Aorta (tissue), 5 donors: Measurements from ENCODE around the gene UPK1B. TPM values are rescaled to one million over a fixed set of nuclear protein-coding genes. Genes with fewer than 3 reads are reported as not detected.

Source experiments
- ATAC-seq: fragments of 200-7000 bp; cut with Tn5 transposase; one replicate; pipeline ENCODE4 v1.9.1; 2022; ENCODE audit warnings: moderate library complexity; ENCODE audit not compliant: low FRiP score
- DNase-seq, 2 donors: peaks; one replicate each; pipeline ENCODE4 v3.0.0-alpha.2; 2020
- H3K27ac ChIP-seq, 2 donors: one replicate each; pipeline ENCODE4 v1.5.1; 2013; ENCODE audit warnings: low read length in 2 of 2, mild to moderate bottlenecking in 2 of 2, moderate library complexity in 2 of 2, control low read depth in 1 of 2, inconsistent platforms in 1 of 2, low read depth in 1 of 2
- H3K27me3 ChIP-seq, 2 donors: one replicate each; pipeline ENCODE4 v1.6.1; 2013; ENCODE audit warnings: control low read depth in 1 of 2, low read length in 1 of 2, mild to moderate bottlenecking in 1 of 2, moderate library complexity in 1 of 2; ENCODE audit not compliant: insufficient read depth in 2 of 2, control insufficient read depth in 1 of 2
- H3K36me3 ChIP-seq, 2 donors: one replicate each; pipeline ENCODE4 v1.6.1; 2013; ENCODE audit warnings: control low read depth in 1 of 2, low read length in 1 of 2, mild to moderate bottlenecking in 1 of 2; ENCODE audit not compliant: insufficient read depth in 2 of 2, control insufficient read depth in 1 of 2
- H3K4me1 ChIP-seq, 2 donors: one replicate each; pipeline ENCODE4 v1.6.1; 2013; ENCODE audit warnings: low read length in 2 of 2, control low read depth in 1 of 2, mild to moderate bottlenecking in 1 of 2, moderate library complexity in 1 of 2; ENCODE audit not compliant: insufficient read depth in 2 of 2, control insufficient read depth in 1 of 2
- H3K4me3 ChIP-seq, 2 donors: one replicate each; pipeline ENCODE4 v1.5.1; 2013; ENCODE audit warnings: low read length in 2 of 2, control low read depth in 1 of 2, mild to moderate bottlenecking in 1 of 2
- H3K9me3 ChIP-seq: one replicate; pipeline ENCODE4 v1.6.1; 2013; ENCODE audit warnings: mild to moderate bottlenecking, low read length; ENCODE audit not compliant: control insufficient read depth
- WGBS, 2 donors: extraction: QIAGEN DNeasy Blood & Tissue Kit; methylation state at CpG; one replicate each; pipeline ENCODE4 v1.1.7; 2013; 5-methylcytosine and 5-hydroxymethylcytosine counted together
- intact Hi-C, 2 donors: fragments of 100-400 bp; cut with DNase I; formaldehyde crosslinking; loops; one replicate each; pipeline versions ENCODE4 v1.14.2 to v1.15.0; 2022
- polyA plus RNA-seq, 2 donors: library from polyadenylated mRNA; stranded (reverse); fragments of 200-250 nt; gene quantifications; one replicate each; pipeline ENCODE4 v1.2.3, GENCODE V29; 2013
- total RNA-seq, 2 donors: library from RNA; stranded (reverse); fragmentation: NEBNext Ultra II Directional; extraction: Animal tissue kit (Norgen Biotek cat#: 25700); gene quantifications; one replicate each; pipeline ENCODE4 v1.2.1, GENCODE V29; 2021
- donor health status: healthy with polysubstance abuse.
- donor health status: Bipolar disorder and iron deficiency.
- donor health status: DM: no; HTN: no; CAD: no.
- donor health status: DM: no; HTN: no; CAD: no.
- donor health status: DM: yes; HTN: yes; CAD: no.

The UPK1B gene
- total and polyA plus RNA-seq, 4 donors = 0.23 to 0.50 TPM; not detected in 2

DNA sequence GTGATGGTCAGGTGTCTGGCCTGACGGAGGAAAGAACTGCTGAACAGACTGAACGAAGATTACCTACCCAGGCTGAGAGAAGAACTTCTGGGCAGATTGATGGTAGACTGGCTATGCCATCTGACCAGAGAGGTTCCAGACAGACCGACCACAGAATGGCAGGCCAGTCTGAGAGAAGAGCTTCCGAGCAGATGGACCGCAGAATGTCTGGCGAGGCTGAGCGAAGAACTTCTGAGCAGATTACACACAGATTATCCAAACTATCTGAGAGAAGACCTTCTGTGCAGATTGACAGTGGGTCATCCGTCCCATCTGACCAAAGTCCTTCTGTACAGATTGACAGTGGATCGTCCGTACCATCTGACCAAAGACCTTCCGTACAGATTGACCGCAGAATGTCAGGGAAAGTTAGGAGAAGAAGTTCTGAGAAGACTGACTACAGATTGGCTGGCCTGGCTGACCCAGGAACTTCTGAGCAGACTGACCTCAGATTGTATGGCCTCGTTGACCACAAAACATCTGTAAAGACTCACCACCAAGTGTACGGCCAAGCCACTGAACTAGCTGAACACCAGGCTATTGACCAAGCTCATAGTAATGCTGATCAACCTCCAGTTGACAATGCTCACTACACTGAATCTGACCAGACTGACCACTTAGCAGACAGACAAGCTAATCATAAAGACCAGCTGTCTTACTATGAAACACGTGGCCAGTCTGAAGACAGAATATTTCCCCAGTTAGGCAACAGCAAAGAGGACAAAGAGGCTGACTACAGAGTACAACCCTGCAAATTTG lies 26.6 kb upstream of the UPK1B start:
- H3K36me3 ChIP-seq = no peaks in the 10 kb centered on the region
- no peak overlapping the region for H3K4me3 ChIP-seq
- intact Hi-C loops = no loop called here
- H3K4me1 ChIP-seq = no peaks in the 10 kb centered on the region
- DNase-seq (no peak), ATAC-seq (peak; percentile 26)
- no peaks in the 10 kb centered on the region for H3K9me3 ChIP-seq
- 89 to 90% methylated on average over 15 of the region's 15 CpGs for WGBS, 2 donors
- no peak overlapping the region for H3K27ac ChIP-seq
- no peaks in the 10 kb centered on the region for H3K27me3 ChIP-seq

DNA sequence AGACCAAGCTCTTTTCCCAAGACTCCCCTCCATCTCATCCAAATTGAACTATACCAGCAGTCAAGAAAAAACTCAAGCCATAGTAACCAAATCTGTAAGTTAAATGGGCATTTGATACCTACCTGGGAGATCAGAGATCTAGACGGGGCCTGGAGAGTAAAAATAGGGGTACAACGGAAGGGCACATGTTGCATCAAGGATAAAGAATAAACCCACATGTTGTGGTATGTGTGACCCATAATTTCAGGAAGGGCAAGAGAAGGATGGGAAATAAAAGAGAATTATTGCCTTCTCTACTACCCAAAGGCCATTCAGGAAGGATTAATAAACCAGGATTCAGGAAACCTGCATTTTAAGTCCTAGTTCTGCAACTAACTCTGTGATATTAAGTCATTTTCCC lies 25.9 kb upstream of the UPK1B start:
- H3K36me3 ChIP-seq = no peaks in the 10 kb centered on the region
- intact Hi-C loops = no loop called here
- H3K4me3 ChIP-seq = no peak overlapping the region
- H3K9me3 ChIP-seq = no peaks in the 10 kb centered on the region
- DNase-seq = no peak
- WGBS, 2 donors = 45 to 50% methylated on average over 2 of the region's 2 CpGs
- H3K4me1 ChIP-seq = no peaks in the 10 kb centered on the region
- no peaks in the 10 kb centered on the region for H3K27me3 ChIP-seq
- no peak overlapping the region for H3K27ac ChIP-seq
- ATAC-seq = no peak

DNA sequence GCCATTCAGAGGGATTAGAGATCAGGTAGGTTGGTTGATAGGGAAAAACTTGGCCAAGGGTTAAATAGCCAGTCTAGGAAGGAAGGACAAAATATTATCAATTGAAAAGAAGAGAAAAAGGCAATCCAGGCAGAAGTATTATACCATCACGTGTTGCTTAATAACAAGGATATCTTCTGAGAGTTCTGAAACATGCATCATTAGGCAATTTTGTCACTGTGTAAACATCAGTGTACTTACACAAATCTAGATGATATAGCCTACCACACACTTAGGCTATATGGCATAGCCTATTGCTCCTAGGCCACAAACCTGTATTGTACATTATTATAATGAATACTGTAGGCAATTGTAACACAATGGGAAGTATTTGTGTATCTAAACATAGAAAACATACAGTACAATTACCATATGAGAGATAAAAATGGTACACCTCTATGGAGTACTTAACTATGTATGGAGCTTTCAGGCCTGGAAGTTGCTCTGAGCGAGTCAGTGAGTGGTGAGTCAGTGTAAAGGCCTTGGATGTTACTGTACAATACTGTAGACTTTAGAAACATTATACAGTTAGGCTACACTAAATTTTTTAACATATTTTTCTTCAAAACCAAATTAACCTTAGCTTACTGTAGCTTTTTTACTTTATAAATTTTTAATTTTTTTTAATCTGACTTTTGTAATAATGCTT lies 24.8 kb upstream of the UPK1B start:
- intact Hi-C loops = no loop called here
- Histone ChIP-seq H3K4me1 (no peaks in the 10 kb centered on the region), H3K27ac (no peak overlapping the region), H3K4me3 (no peak overlapping the region), H3K27me3 (no peaks in the 10 kb centered on the region), H3K9me3 (no peaks in the 10 kb centered on the region), H3K36me3 (no peaks in the 10 kb centered on the region)
- DNase-seq (no peak), ATAC-seq (no peak)
- 96 to 98% methylated on average over 2 of the region's 2 CpGs for WGBS, 2 donors

GRCh38 chr3:119149484-119149883 lies 23.9 kb upstream of the UPK1B start:
- H3K27ac ChIP-seq = no peak overlapping the region
- H3K27me3 ChIP-seq = no peaks in the 10 kb centered on the region
- intact Hi-C loops = no loop called here
- ATAC-seq (no peak), DNase-seq (no peak)
- 49 to 59% methylated on average over 4 of the region's 4 CpGs for WGBS, 2 donors
- H3K4me3 ChIP-seq = no peak overlapping the region
- H3K36me3 ChIP-seq = no peaks in the 10 kb centered on the region
- H3K4me1 ChIP-seq = no peaks in the 10 kb centered on the region
- no peaks in the 10 kb centered on the region for H3K9me3 ChIP-seq

DNA sequence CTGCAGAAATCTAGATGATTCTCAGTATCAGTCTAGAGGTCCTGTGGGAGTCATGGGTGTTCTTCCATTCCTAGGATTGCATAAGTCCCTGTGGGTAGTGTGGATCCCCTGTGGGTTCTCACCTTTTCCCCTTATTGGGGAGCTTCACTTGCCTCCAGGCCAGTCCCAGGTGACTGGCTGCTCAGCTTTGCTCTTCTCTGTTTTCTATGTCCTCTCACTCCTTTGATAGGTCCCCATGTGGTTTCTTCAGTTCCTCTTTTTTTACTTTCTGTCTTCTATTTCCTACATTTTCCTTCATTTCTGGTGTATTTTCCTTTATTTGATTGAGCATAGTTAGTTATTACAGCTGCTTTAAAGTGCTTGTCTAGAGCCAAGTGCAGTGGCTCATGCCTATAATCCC lies 16.5 kb upstream of the UPK1B start:
- no peaks in the 10 kb centered on the region for H3K27me3 ChIP-seq
- H3K4me3 ChIP-seq = no peak overlapping the region
- H3K36me3 ChIP-seq = no peaks in the 10 kb centered on the region
- ATAC-seq = no peak
- peaks cover 6% of the 10 kb centered on the region for H3K9me3 ChIP-seq
- intact Hi-C loops = no loop called here
- H3K27ac ChIP-seq = no peak overlapping the region
- H3K4me1 ChIP-seq = no peaks in the 10 kb centered on the region
- DNase-seq = no peak

DNA sequence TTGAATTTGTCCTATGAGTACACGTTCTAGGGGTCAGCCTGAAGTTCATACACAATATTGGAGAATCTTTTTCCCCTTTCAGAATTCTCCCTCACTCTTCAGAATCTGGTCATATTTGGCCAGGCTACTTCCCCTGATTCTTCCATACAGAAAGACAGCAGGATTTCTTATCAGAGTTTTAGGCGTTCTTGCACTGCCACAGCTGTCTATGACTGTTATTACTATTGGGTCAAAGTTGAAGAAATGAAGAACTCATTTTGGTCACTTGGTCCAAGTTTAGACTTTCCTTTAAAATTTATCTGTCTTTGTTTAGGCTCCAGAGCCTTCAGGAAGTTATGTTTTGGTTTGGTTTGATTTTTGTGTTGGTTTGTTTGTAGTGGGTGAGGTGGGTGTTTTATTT lies 15.4 kb upstream of the UPK1B start:
- no peak overlapping the region for H3K4me3 ChIP-seq
- no peaks in the 10 kb centered on the region for H3K36me3 ChIP-seq
- ATAC-seq (no peak), DNase-seq (no peak)
- WGBS, 2 donors = 67 to 71% methylated on average over 2 of the region's 2 CpGs
- H3K4me1 ChIP-seq = no peaks in the 10 kb centered on the region
- peaks cover 6% of the 10 kb centered on the region for H3K9me3 ChIP-seq
- intact Hi-C loops = no loop called here
- H3K27ac ChIP-seq = no peak overlapping the region
- H3K27me3 ChIP-seq = no peaks in the 10 kb centered on the region

GRCh38 chr3:119160361-119160760 lies 13.0 kb upstream of the UPK1B start:
- no peaks in the 10 kb centered on the region for H3K4me1 ChIP-seq
- peaks cover 8% of the 10 kb centered on the region for H3K9me3 ChIP-seq
- no peak overlapping the region for H3K27ac ChIP-seq
- no peaks in the 10 kb centered on the region for H3K27me3 ChIP-seq
- DNase-seq (no peak), ATAC-seq (no peak)
- WGBS, 2 donors = 90 to 93% methylated on average over 1 of the region's 1 CpG
- H3K4me3 ChIP-seq = no peak overlapping the region
- no peaks in the 10 kb centered on the region for H3K36me3 ChIP-seq
- intact Hi-C loops = no loop called here

DNA sequence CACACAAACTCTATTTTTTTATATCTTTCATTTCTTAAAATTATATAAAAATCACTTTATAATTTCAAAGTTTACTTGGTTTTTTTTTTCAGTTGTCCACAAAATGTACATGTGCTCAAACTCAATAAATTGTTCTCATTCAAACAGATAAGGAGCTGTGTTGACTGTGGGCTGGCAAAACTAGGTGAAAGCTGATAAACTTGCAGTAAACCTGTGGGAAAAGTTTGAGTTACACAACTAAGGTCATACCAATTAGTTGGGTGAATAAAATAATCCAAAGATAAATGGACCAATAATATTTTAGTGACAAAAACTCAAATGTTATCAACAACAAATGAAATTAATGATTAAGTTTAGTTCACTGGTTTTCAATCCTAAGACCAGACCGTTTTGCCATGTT lies 12.6 kb upstream of the UPK1B start:
- H3K27me3 ChIP-seq = no peaks in the 10 kb centered on the region
- ATAC-seq (no peak), DNase-seq (no peak)
- no peak overlapping the region for H3K4me3 ChIP-seq
- H3K36me3 ChIP-seq = no peaks in the 10 kb centered on the region
- intact Hi-C loops = no loop called here
- peaks cover 8% of the 10 kb centered on the region for H3K9me3 ChIP-seq
- no peak overlapping the region for H3K27ac ChIP-seq
- no peaks in the 10 kb centered on the region for H3K4me1 ChIP-seq
- WGBS, 2 donors = 49 to 55% methylated on average over 1 of the region's 1 CpG

- 62 to 72% methylated on average over 2 of the region's 2 CpGs for WGBS, 2 donors
- H3K36me3 ChIP-seq = no peaks in the 10 kb centered on the region
- H3K27ac ChIP-seq = no peak overlapping the region
- peaks cover 5% of the 10 kb centered on the region for H3K9me3 ChIP-seq
- no peaks in the 10 kb centered on the region for H3K27me3 ChIP-seq
- H3K4me3 ChIP-seq = no peak overlapping the region
- DNase-seq = no peak
- no peak for ATAC-seq
- intact Hi-C loops = no loop called here
- H3K4me1 ChIP-seq = no peaks in the 10 kb centered on the region
Measured at GRCh38 chr3:119161240-119161639, 12.2 kb upstream of the UPK1B start.
